ENCODE measurements around the gene ATL2. TPM values are rescaled to one million over a fixed set of nuclear protein-coding genes. Genes with fewer than 3 reads are reported as not detected.
"Not testable (repeated sequence)": the region's sequence is repeated elsewhere in the genome, so short reads cannot be mapped to it uniquely, and the experiment has no call there.

Gene ATL2
- total RNA-seq, 6 experiments from 2014 or later = 21.4 to 28.7 (median 24.4) TPM

- TF ChIP-seq, protein P1, sequence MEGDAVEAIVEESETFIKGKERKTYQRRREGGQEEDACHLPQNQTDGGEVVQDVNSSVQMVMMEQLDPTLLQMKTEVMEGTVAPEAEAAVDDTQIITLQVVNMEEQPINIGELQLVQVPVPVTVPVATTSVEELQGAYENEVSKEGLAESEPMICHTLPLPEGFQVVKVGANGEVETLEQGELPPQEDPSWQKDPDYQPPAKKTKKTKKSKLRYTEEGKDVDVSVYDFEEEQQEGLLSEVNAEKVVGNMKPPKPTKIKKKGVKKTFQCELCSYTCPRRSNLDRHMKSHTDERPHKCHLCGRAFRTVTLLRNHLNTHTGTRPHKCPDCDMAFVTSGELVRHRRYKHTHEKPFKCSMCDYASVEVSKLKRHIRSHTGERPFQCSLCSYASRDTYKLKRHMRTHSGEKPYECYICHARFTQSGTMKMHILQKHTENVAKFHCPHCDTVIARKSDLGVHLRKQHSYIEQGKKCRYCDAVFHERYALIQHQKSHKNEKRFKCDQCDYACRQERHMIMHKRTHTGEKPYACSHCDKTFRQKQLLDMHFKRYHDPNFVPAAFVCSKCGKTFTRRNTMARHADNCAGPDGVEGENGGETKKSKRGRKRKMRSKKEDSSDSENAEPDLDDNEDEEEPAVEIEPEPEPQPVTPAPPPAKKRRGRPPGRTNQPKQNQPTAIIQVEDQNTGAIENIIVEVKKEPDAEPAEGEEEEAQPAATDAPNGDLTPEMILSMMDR (IDR thresholded peaks at IDR 0.05) = no peak
These were observed 83.8 kb downstream of the ATL2 start for GRCh38 chr2:38293152-38293865.

GRCh38 chr2:38290332-38290731 is 86.7 kb downstream of the ATL2 start:
- TF ChIP-seq, protein P1 (IDR thresholded peaks at IDR 0.05) = no peak
- H3K27ac Mint-ChIP-seq = no peak overlapping the region
- DNase-seq = no peak
- H3K27me3 Mint-ChIP-seq (ENCODE audit: insufficient read depth) = peaks cover 8% of the 10 kb centered on the region
- no peak overlapping the region for H3K4me3 Mint-ChIP-seq
- H3K4me1 Mint-ChIP-seq (ENCODE audit: low read depth) = no peaks in the 10 kb centered on the region
- H3K9me3 Mint-ChIP-seq = no peaks in the 10 kb centered on the region
- H3K36me3 Mint-ChIP-seq (ENCODE audit: low read depth) = no peaks in the 10 kb centered on the region

More at GRCh38 chr2:38293152-38293865, 83.8 kb downstream of the ATL2 start:
- no peaks in the 10 kb centered on the region; the same call in 1 of the 2 replicates for H3K27me3 Mint-ChIP-seq (ENCODE audit: insufficient read depth)
- H3K27ac Mint-ChIP-seq = no peak overlapping the region
- DNase-seq = no peak
- no peaks in the 10 kb centered on the region for H3K9me3 Mint-ChIP-seq
- H3K36me3 Mint-ChIP-seq (ENCODE audit: low read depth) = peaks cover 15% of the 10 kb centered on the region; the same call in 1 of the 2 replicates
- H3K4me3 Mint-ChIP-seq = no peak overlapping the region
- H3K4me1 Mint-ChIP-seq (ENCODE audit: low read depth) = no peaks in the 10 kb centered on the region

DNA sequence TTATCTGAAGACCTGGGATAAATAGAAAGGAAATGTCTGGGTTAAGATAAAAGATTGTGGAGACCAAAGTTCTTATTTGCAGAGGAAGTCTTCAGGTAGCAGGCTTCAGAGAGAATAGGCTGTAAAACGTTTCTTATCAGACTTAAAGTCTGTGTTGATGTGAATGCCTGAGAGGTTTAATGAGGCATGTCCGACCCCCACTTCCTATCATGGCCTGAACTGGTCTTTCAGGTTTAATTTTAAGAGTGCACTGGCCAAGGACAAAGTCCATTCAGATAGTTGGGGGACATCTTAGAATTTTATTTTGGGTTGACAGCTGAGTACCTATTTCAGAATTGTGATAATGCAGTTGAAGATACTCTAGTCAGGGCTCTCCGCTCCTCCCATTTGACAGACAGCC is 92.1 kb downstream of the ATL2 start:
- DNase-seq = no peak
- H3K4me3 Mint-ChIP-seq = no peak overlapping the region
- H3K27ac Mint-ChIP-seq = no peak overlapping the region
- H3K9me3 Mint-ChIP-seq = no peaks in the 10 kb centered on the region
- TF ChIP-seq, protein P1 (IDR thresholded peaks at IDR 0.05) = no peak
- no peaks in the 10 kb centered on the region for H3K36me3 Mint-ChIP-seq (ENCODE audit: low read depth)
- H3K27me3 Mint-ChIP-seq (ENCODE audit: insufficient read depth) = peaks cover 12% of the 10 kb centered on the region
- no peaks in the 10 kb centered on the region for H3K4me1 Mint-ChIP-seq (ENCODE audit: low read depth)

GRCh38 chr2:38281095-38281742 is 95.9 kb downstream of the ATL2 start:
- no peaks in the 10 kb centered on the region for H3K36me3 Mint-ChIP-seq (ENCODE audit: low read depth)
- peaks cover 8% of the 10 kb centered on the region for H3K27me3 Mint-ChIP-seq (ENCODE audit: insufficient read depth)
- no peak for DNase-seq
- no peak overlapping the region for H3K27ac Mint-ChIP-seq
- H3K4me1 Mint-ChIP-seq (ENCODE audit: low read depth) = peaks cover 6% of the 10 kb centered on the region; the same call in 1 of the 2 replicates
- no peaks in the 10 kb centered on the region; the same call in 1 of the 2 replicates for H3K9me3 Mint-ChIP-seq
- H3K4me3 Mint-ChIP-seq = no peak overlapping the region
- TF ChIP-seq, protein P1 (IDR thresholded peaks at IDR 0.05) = no peak

DNA sequence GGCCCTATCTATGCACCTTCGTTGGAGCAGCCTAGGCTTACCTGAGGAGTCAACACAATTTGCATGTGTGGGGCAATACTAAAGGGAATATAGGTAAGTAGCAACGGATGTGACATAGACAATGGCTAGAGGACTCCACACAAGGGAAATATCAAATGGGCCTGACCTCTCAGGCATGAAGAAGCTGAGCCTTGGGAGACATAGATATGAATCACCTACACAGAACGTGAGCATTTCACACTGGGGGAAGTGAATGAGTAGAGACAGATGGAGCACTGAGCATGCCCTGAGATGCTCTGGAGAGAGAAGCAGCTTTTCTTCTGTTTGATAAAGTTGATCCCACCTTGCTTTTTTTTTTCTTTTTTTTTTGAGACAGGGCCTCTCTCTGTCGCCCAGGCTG is 97.9 kb downstream of the ATL2 start:
- peaks cover 12% of the 10 kb centered on the region for H3K4me1 Mint-ChIP-seq (ENCODE audit: low read depth)
- no peak overlapping the region for H3K27ac Mint-ChIP-seq
- peaks cover 8% of the 10 kb centered on the region for H3K27me3 Mint-ChIP-seq (ENCODE audit: insufficient read depth)
- no peak overlapping the region for H3K4me3 Mint-ChIP-seq
- H3K9me3 Mint-ChIP-seq = no peaks in the 10 kb centered on the region; the same call in 1 of the 2 replicates
- TF ChIP-seq, protein P1 (IDR thresholded peaks at IDR 0.05) = no peak
- no peak for DNase-seq
- H3K36me3 Mint-ChIP-seq (ENCODE audit: low read depth) = no peaks in the 10 kb centered on the region

DNA sequence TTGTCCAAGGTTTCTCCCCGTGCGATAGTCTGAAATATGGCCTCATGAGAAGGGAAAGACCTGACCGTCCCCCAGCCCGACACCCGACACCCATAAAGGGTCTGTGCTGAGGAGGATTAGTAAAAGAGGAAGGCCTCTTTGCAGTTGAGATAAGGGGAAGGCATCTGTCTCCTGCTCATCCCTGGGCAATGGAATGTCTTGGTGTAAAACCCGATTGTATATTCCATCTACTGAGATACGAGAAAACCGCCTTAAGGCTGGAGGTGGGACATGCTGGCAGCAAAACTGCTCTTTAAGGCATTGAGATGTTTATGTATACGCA is 99.0 kb downstream of the ATL2 start:
- H3K27ac Mint-ChIP-seq; DNase-seq; H3K36me3 Mint-ChIP-seq (ENCODE audit: low read depth); H3K4me3 Mint-ChIP-seq; H3K9me3 Mint-ChIP-seq; H3K27me3 Mint-ChIP-seq (ENCODE audit: insufficient read depth): not testable (repeated sequence)
- peaks cover 12% of the 10 kb centered on the region for H3K4me1 Mint-ChIP-seq (ENCODE audit: low read depth)
